ENCODE measurements around the gene NUP188.

DNA sequence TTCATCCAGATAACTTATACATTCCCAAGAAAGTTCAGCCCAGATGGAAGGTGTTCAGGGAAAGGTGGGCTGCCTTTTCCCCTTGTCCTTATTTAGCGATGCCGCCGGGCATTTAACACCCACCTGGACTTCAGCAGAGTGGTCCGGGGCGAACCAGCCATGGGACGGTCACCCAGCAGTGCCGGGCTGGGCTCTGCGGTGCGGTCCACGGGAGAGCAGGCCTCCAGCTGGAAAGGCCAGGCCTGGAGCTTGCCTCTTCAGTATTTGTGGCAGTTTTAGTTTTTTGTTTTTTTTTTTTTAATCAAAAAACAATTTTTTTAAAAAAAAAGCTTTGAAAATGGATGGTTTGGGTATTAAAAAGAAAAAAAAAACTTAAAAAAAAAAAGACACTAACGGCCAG, 30.8 kb upstream of the NUP188 start:
- TF ChIP-seq CTCF (optimal IDR thresholded peaks at IDR 0.05 in 1 of 3, IDR thresholded peaks at IDR 0.05 in 1 of 3, conservative IDR thresholded peaks at IDR 0.05 in 1 of 3; ENCODE audit: extremely low read depth in 1 of 3, insufficient read depth in 2 of 3, low read length in 3 of 3) (no peak), EZH2 (IDR thresholded peaks at IDR 0.05; ENCODE audit: low read length) (no peak)
